NOMO-1 treated with DMSO at 0.1 percent for 48 hours (cell line): ENCODE data around the gene DMRT2.

Source experiments
- DNase-seq: peaks from one replicate; lab custom pipeline; 2025; ENCODE audit not compliant: unreplicated experiment; lab: John Stamatoyannopoulos, UW

The DMRT2 gene

GRCh38 chr9:1046639-1047572 lies 3.3 kb upstream of the DMRT2 start:
- DNase-seq, result no peak

- no peak for DNase-seq
Measured at GRCh38 chr9:1047591-1048230, 2.4 kb upstream of the DMRT2 start.

- DNase-seq, result no peak
Measured at GRCh38 chr9:1048231-1048619, 1.9 kb upstream of the DMRT2 start.

GRCh38 chr9:1048811-1049210 lies 1.3 kb upstream of the DMRT2 start:
- DNase-seq, result no peak

GRCh38 chr9:1049641-1050040 lies 516 bp upstream of the DMRT2 start:
- DNase-seq, result no peak

GRCh38 chr9:1051210-1051583 lies 1.0 kb downstream of the DMRT2 start:
- DNase-seq, result no peak

GRCh38 chr9:1051584-1052275 lies 1.6 kb downstream of the DMRT2 start:
- DNase-seq, result no peak

GRCh38 chr9:1052365-1053281 lies 2.5 kb downstream of the DMRT2 start:
- no peak for DNase-seq

GRCh38 chr9:1053282-1053621 lies 3.1 kb downstream of the DMRT2 start:
- no peak for DNase-seq

- DNase-seq, result no peak
Measured at GRCh38 chr9:1053986-1054425, 3.8 kb downstream of the DMRT2 start.

- DNase-seq, result no peak
Measured at GRCh38 chr9:1055166-1055565, 5.0 kb downstream of the DMRT2 start.

- no peak for DNase-seq
Measured at GRCh38 chr9:1057910-1058309, 7.8 kb downstream of the DMRT2 start.

- no peak for DNase-seq
Measured at GRCh38 chr9:1058826-1059487, 8.8 kb downstream of the DMRT2 start.

GRCh38 chr9:1065130-1065529 lies 15.0 kb downstream of the DMRT2 start:
- no peak for DNase-seq

- no peak for DNase-seq
Measured at GRCh38 chr9:1070692-1071091, 20.5 kb downstream of the DMRT2 start.

GRCh38 chr9:1071730-1072129 lies 21.6 kb downstream of the DMRT2 start:
- no peak for DNase-seq

- no peak for DNase-seq
Measured at GRCh38 chr9:1073497-1073896, 23.3 kb downstream of the DMRT2 start.

- DNase-seq, result no peak
Measured at GRCh38 chr9:1077616-1078015, 27.5 kb downstream of the DMRT2 start.

GRCh38 chr9:1083325-1083913 lies 33.3 kb downstream of the DMRT2 start:
- DNase-seq, result no peak

- DNase-seq, result no peak
Measured at GRCh38 chr9:1085086-1085485, 34.9 kb downstream of the DMRT2 start.
